OCI-LY1 (cell line): Measurements from ENCODE around the gene CASQ1.

Source experiments
- EZH2 ChIP-seq: fragments of 200-600 bp; sonication (generic), shearing (Covaris generic); IDR thresholded peaks from 2 replicates; pipeline ENCODE4 v1.8.0; 2017; ENCODE audit warnings: borderline replicate concordance, mixed run types, mild to moderate bottlenecking, antibody characterized with exemption, low read length, moderate library complexity, mixed read lengths
- TF ChIP-seq, protein P1 (sequence below): fragments of 200-600 bp; sonication (generic), shearing (Covaris generic); IDR thresholded peaks from 2 replicates; pipeline ENCODE4 v1.5.1; 2017; ENCODE audit warnings: mild to moderate bottlenecking, antibody characterized with exemption, low read length, moderate library complexity, mixed read lengths

GRCh38 chr1:160169553-160170399 lies 20.6 kb upstream of the CASQ1 start:
- no peak for TF ChIP-seq EZH2
- TF ChIP-seq, protein P1, sequence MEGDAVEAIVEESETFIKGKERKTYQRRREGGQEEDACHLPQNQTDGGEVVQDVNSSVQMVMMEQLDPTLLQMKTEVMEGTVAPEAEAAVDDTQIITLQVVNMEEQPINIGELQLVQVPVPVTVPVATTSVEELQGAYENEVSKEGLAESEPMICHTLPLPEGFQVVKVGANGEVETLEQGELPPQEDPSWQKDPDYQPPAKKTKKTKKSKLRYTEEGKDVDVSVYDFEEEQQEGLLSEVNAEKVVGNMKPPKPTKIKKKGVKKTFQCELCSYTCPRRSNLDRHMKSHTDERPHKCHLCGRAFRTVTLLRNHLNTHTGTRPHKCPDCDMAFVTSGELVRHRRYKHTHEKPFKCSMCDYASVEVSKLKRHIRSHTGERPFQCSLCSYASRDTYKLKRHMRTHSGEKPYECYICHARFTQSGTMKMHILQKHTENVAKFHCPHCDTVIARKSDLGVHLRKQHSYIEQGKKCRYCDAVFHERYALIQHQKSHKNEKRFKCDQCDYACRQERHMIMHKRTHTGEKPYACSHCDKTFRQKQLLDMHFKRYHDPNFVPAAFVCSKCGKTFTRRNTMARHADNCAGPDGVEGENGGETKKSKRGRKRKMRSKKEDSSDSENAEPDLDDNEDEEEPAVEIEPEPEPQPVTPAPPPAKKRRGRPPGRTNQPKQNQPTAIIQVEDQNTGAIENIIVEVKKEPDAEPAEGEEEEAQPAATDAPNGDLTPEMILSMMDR: no peak
